KMS-11 (cell line): Measurements from ENCODE around the gene CTU2.

ENCODE experiments used
- H2AFZ ChIP-seq: fragments of 200-600 bp; sonication (generic); 2 replicates; pipeline ENCODE4 v1.6.1; 2016; ENCODE audit warnings: antibody characterized with exemption, mixed run types, low read depth
- H3K27ac ChIP-seq: fragments of 200-600 bp; sonication (generic); 2 replicates; pipeline ENCODE4 v1.6.1; 2016; ENCODE audit warnings: mild to moderate bottlenecking, mixed run types
- H3K27me3 ChIP-seq: fragments of 200-600 bp; sonication (generic); 2 replicates; pipeline ENCODE4 v1.6.1; 2017; ENCODE audit warnings: mild to moderate bottlenecking, low read depth, mixed run types, moderate library complexity; ENCODE audit not compliant: insufficient read depth
- H3K36me3 ChIP-seq: fragments of 200-600 bp; sonication (generic); 2 replicates; pipeline ENCODE4 v1.6.1; 2017; ENCODE audit warnings: mild to moderate bottlenecking, mixed run types; ENCODE audit not compliant: insufficient read depth
- H3K4me1 ChIP-seq: fragments of 200-600 bp; sonication (generic); 2 replicates; pipeline ENCODE4 v1.6.1; 2016; ENCODE audit warnings: mild to moderate bottlenecking, low read depth, mixed run types; ENCODE audit not compliant: poor library complexity, severe bottlenecking
- H3K4me2 ChIP-seq: fragments of 200-600 bp; sonication (generic); 2 replicates; pipeline ENCODE4 v1.7.0; 2016; ENCODE audit warnings: mild to moderate bottlenecking, mixed run types
- H3K4me3 ChIP-seq: fragments of 200-600 bp; sonication (generic); IDR thresholded peaks from 2 replicates; pipeline ENCODE4 v1.6.1; 2017; ENCODE audit warnings: low read depth, low read length, mixed read lengths; ENCODE audit not compliant: insufficient read depth
- H3K79me2 ChIP-seq: fragments of 200-600 bp; sonication (generic); 2 replicates; pipeline ENCODE4 v1.6.1; 2016; ENCODE audit warnings: low read depth, mixed run types; ENCODE audit not compliant: insufficient read depth
- H3K9ac ChIP-seq: fragments of 200-600 bp; sonication (generic); 2 replicates; pipeline ENCODE4 v1.6.1; 2016; ENCODE audit warnings: mild to moderate bottlenecking, mixed run types
- H4K20me1 ChIP-seq: fragments of 200-600 bp; sonication (generic); 2 replicates; pipeline ENCODE4 v1.6.1; 2016; ENCODE audit warnings: mild to moderate bottlenecking, mixed run types; ENCODE audit not compliant: insufficient read depth
- TF ChIP-seq, protein P1 (sequence below): fragments of 200-600 bp; sonication (generic); conservative IDR thresholded peaks from 2 replicates; pipeline ENCODE4 v1.6.1; 2017; ENCODE audit warnings: low read depth, mild to moderate bottlenecking, antibody characterized with exemption, low read length, moderate library complexity, mixed read lengths

The CTU2 gene

DNA sequence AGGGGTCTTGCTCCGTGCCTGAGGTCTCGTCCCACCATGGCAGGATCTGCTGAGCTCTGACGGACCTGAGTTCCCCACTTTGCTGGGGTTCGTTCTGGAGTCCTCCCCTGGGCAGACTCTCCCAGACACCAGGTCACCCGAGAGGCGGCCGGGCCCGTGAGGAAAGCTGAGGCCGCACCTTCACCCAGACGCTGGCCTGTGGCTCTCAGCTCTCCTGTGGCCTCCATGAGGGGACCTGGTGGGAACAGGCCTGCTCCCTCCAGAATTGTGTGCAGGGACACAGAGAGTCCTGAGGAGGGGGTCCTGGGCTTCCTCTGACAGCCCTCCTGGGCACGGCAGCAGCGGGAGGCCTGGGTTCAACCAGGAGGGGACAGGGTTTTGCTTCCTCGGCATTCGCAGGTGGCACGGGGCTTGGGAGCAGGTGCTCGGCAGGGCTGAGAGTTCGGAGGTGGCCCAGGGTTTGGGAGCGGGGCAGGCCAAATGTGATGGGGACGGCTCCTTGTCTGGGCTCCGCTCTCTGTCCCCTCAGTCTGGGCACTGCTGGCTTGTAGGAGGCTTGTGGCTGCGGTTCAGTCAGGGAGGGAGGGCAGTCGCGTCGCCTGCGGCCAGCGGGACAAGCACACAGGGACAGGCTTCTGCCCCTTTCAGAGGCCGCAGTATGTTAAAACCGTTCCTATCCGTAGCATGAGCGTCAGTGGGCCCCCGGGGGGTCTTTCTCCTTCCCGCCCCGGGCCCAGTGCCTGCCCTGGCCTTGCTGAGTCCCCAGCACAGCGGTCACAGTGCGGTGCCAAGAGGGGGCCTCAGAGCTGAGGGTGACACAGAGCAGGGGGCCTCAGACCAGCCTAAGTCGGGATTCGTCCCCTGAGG lies 11.8 kb upstream of the CTU2 start:
- no peak overlapping the region for H2AFZ ChIP-seq
- H3K4me3 ChIP-seq = no peak overlapping the region
- no peaks in the 10 kb centered on the region for H3K79me2 ChIP-seq
- H3K4me2 ChIP-seq = no peak overlapping the region
- no peak overlapping the region for H3K9ac ChIP-seq
- H3K36me3 ChIP-seq = no peaks in the 10 kb centered on the region
- H3K27ac ChIP-seq = no peak overlapping the region
- peaks cover 6% of the 10 kb centered on the region for H3K4me1 ChIP-seq
- peaks cover 9% of the 10 kb centered on the region; the same call in 1 of the 2 replicates for H3K27me3 ChIP-seq
- TF ChIP-seq, protein P1, sequence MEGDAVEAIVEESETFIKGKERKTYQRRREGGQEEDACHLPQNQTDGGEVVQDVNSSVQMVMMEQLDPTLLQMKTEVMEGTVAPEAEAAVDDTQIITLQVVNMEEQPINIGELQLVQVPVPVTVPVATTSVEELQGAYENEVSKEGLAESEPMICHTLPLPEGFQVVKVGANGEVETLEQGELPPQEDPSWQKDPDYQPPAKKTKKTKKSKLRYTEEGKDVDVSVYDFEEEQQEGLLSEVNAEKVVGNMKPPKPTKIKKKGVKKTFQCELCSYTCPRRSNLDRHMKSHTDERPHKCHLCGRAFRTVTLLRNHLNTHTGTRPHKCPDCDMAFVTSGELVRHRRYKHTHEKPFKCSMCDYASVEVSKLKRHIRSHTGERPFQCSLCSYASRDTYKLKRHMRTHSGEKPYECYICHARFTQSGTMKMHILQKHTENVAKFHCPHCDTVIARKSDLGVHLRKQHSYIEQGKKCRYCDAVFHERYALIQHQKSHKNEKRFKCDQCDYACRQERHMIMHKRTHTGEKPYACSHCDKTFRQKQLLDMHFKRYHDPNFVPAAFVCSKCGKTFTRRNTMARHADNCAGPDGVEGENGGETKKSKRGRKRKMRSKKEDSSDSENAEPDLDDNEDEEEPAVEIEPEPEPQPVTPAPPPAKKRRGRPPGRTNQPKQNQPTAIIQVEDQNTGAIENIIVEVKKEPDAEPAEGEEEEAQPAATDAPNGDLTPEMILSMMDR = no peak
- H4K20me1 ChIP-seq = no peaks in the 10 kb centered on the region

DNA sequence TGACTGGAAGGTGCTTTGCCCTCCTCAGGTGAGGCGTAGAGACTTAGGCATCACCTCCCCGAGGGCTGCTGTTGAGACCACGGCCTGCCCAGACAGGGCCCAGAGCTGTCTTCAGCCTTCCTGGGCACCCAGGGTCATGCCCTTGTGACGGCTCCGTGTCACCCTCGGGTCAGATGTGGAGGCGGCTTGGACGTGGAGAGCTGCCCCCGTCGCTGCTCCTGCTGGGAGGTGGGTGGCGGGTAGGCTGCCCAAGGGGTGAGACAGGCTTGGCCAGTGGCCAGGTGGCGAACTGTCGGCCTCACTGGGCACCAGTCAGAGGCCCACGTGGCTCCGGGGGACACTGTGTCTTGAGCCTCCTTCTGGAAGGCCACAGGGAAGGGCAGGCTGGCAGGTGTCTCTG lies 11.1 kb upstream of the CTU2 start:
- peaks cover 8% of the 10 kb centered on the region for H3K4me1 ChIP-seq
- H3K79me2 ChIP-seq = no peaks in the 10 kb centered on the region
- no peak overlapping the region for H3K4me3 ChIP-seq
- peaks cover 8% of the 10 kb centered on the region; the same call in 1 of the 2 replicates for H3K27me3 ChIP-seq
- H4K20me1 ChIP-seq = no peaks in the 10 kb centered on the region
- H3K9ac ChIP-seq = no peak overlapping the region
- no peaks in the 10 kb centered on the region for H3K36me3 ChIP-seq
- no peak overlapping the region for H2AFZ ChIP-seq
- H3K27ac ChIP-seq = no peak overlapping the region
- TF ChIP-seq, protein P1 = no peak
- no peak overlapping the region for H3K4me2 ChIP-seq

DNA sequence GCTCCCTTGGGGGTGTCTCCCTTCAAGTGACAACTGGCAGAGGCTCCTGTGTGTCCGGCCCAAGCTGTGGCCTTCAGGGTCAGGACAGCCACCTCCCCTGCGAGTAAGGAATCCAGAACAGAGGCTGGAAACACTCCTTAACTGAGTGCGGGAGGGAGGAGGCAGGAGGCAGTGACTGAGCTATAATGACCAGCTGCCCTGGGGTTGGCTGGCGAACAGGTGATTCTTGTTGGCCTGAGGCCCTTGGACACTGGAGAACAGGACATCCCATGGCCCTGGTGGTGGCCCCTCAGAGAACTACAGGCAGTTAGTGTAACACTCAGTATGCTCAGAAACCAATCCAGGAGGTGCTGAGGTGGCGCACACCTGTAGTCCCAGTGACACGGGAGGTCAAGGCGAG lies 10.6 kb upstream of the CTU2 start:
- H3K79me2 ChIP-seq = no peaks in the 10 kb centered on the region
- no peak overlapping the region for H3K4me2 ChIP-seq
- no peak overlapping the region for H3K9ac ChIP-seq
- TF ChIP-seq, protein P1 = no peak
- H3K4me1 ChIP-seq = peaks cover 13% of the 10 kb centered on the region
- H3K4me3 ChIP-seq = no peak overlapping the region
- no peak overlapping the region for H3K27ac ChIP-seq
- H2AFZ ChIP-seq = no peak overlapping the region
- no peaks in the 10 kb centered on the region for H3K36me3 ChIP-seq
- H4K20me1 ChIP-seq = no peaks in the 10 kb centered on the region
- H3K27me3 ChIP-seq = peaks cover 4% of the 10 kb centered on the region; the same call in 1 of the 2 replicates

DNA sequence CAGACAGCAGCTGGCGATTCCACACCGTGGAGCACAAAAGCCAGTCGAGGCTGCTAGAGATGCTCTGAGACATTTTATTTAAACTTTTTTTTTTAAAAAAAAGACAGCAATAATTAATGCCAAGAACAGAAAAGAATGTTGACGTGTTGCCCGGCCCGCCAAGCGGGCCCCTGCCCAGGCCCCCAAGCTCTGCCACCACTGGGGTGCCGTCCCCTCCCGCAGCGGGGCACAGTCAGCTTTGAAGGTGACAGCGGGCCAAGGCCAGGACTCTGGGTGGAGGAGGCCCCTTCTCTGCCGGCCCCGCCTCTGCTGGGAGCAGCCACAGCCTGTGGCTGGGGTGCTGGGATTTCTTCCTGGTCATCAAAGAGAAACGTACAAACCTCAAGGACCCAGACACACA lies 9.9 kb upstream of the CTU2 start:
- Histone ChIP-seq H3K36me3 (no peaks in the 10 kb centered on the region), H3K4me1 (peaks cover 20% of the 10 kb centered on the region)

More for the DNA sequence above, 9.9 kb upstream of the CTU2 start:
- TF ChIP-seq, protein P1 = no peak
- 0 out of 2 replicates have a peak, but pooled peaks cover 2% of the 10 kb centered on the region for H3K27me3 ChIP-seq
- H4K20me1 ChIP-seq = no peaks in the 10 kb centered on the region
- H3K4me3 ChIP-seq = no peak overlapping the region
- H3K9ac ChIP-seq = no peak overlapping the region
- H2AFZ ChIP-seq = no peak overlapping the region
- H3K4me2 ChIP-seq = no peak overlapping the region
- H3K79me2 ChIP-seq = no peaks in the 10 kb centered on the region
- no peak overlapping the region for H3K27ac ChIP-seq
